ENCODE data around the gene XYLT1.
A peak's percentile ranks its signal among the peaks of the same experiment; 100 is the strongest.

Gene XYLT1

DNA sequence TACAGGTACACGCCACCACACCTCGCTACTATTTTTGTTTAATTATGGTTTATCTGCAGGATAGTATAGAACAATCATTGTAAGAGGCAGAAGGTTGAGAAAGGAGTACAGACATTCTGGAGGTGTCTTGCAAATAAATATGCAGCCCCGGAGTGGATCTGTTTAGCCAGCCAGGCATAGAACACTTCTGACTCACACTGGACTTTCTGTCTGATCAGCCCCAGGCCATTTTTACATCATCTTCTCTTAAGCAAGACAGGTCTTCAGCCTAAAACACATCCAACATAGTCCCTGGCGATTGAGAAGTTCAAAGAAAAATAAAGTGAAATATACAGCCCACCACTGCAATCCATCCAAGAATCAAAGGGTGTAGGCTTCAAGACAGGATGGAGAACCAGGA, 81.4 kb downstream of the XYLT1 start:
- DNase-seq (ENCODE audit: low read depth), result peak; percentile 63
- H3K4me3 ChIP-seq (ENCODE audit: control insufficient read depth, low read depth, low read length), result no peak overlapping the region
- no peak for TF ChIP-seq CTCF (IDR thresholded peaks at IDR 0.05; ENCODE audit: control insufficient read depth, insufficient read depth, low read depth, low read length, missing control alignments)

GRCh38 chr16:17387256-17387655, 83.5 kb downstream of the XYLT1 start:
- no peak overlapping the region for H3K4me3 ChIP-seq (ENCODE audit: control insufficient read depth, low read depth, low read length)
- no peak for DNase-seq (ENCODE audit: low read depth)
- no peak for TF ChIP-seq CTCF (IDR thresholded peaks at IDR 0.05; ENCODE audit: control insufficient read depth, insufficient read depth, low read depth, low read length, missing control alignments)

DNA sequence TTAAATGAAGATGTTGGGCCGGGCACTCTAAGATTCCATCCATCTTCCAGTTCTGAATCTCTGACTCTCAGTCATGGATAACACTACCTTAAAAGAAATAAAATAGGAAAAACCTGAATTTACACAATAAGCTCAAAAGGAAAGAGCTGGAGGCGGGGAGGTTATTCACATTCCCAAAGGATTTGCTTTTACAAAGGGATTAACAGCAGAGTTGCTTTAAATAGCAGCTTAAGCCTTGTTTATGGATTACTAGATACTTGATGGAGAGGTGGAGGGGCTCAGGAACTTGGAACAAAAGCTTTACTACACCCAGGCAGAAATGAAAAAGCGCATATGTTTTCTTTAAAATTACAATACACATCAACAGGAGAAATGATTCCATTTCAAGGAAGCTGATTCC, 84.5 kb downstream of the XYLT1 start:
- no peak for DNase-seq (ENCODE audit: low read depth)
- no peak overlapping the region for H3K4me3 ChIP-seq (ENCODE audit: control insufficient read depth, low read depth, low read length)
- TF ChIP-seq CTCF (IDR thresholded peaks at IDR 0.05; ENCODE audit: control insufficient read depth, insufficient read depth, low read depth, low read length, missing control alignments), result no peak

- H3K4me3 ChIP-seq (ENCODE audit: control insufficient read depth, low read depth, low read length), result no peak overlapping the region
- no peak for TF ChIP-seq CTCF (IDR thresholded peaks at IDR 0.05; ENCODE audit: control insufficient read depth, insufficient read depth, low read depth, low read length, missing control alignments)
- DNase-seq (ENCODE audit: low read depth), result no peak
Observed at GRCh38 chr16:17384471-17384870, 86.3 kb downstream of the XYLT1 start.

DNA sequence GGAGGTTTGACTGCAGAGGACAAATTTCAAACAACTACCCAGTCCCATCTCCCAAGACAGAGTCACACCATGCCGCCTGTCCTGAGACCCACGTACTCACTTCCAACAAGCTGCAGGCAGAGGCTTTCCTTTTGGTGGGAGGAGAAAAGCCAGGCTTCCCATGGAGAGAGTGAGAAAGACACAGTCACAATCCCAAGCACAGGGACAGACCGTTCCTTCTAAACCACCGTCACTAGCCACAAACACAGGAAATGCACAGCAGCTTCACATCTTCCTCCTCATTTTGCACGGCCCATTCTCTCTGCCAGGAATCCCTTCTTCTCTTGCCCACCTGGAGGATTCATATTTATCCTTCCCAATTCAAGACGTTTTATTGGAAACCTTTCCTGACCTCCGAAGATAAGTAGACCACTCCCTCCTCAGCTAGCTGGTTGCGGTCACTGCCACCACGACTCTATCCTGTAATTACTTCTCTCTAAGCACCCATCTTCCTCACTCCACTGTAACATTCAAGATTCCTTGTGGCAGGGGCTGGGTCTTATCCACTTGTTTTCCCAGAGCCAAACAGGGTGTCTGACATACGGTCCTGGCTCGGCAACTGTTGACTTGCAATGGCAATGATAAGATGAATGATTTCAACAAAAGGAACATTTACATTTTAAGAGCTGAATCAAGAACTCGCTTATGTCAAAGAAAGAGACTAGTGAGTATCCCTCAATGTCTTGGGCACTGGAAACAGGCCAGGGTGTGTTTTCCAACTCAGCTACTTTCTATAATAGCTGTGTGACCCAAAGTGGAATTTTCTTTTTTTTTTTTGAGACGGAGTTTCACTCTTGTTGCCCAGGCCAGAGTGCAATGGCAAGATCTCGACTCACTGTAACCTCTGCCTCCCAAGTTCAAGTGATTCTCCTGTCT, 87.6 kb downstream of the XYLT1 start:
- H3K4me3 ChIP-seq (ENCODE audit: control insufficient read depth, low read depth, low read length), result no peak overlapping the region
- DNase-seq (ENCODE audit: low read depth), result no peak
- TF ChIP-seq CTCF (IDR thresholded peaks at IDR 0.05; ENCODE audit: control insufficient read depth, insufficient read depth, low read depth, low read length, missing control alignments), result no peak

DNA sequence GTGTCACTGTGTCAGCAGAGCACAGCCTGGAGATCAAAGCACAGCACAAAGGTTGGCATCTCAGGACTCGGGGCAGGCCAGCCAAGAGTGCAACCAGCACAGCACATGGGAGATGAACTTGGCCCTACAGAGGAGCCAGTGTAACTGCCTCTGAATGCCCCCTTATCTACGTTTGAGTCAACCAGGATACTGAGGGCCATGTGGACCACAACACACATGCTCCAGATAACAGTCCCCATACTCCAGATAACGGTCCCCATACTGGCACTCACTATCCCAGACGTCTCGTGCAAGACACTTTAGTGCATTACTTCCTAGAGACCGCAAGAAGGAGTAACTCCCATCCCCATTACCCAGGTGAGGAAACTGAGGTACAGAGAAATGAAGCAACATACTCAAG, 88.2 kb downstream of the XYLT1 start:
- no peak for DNase-seq (ENCODE audit: low read depth)
- no peak overlapping the region for H3K4me3 ChIP-seq (ENCODE audit: control insufficient read depth, low read depth, low read length)
- no peak for TF ChIP-seq CTCF (IDR thresholded peaks at IDR 0.05; ENCODE audit: control insufficient read depth, insufficient read depth, low read depth, low read length, missing control alignments)
